Measurements from ENCODE around the gene UBTD1. TPM values are rescaled to one million over a fixed set of nuclear protein-coding genes. Genes with fewer than 3 reads are reported as not detected.

The UBTD1 gene
- total RNA-seq, 1 experiment from 2014 or later = 19.0 TPM

DNA sequence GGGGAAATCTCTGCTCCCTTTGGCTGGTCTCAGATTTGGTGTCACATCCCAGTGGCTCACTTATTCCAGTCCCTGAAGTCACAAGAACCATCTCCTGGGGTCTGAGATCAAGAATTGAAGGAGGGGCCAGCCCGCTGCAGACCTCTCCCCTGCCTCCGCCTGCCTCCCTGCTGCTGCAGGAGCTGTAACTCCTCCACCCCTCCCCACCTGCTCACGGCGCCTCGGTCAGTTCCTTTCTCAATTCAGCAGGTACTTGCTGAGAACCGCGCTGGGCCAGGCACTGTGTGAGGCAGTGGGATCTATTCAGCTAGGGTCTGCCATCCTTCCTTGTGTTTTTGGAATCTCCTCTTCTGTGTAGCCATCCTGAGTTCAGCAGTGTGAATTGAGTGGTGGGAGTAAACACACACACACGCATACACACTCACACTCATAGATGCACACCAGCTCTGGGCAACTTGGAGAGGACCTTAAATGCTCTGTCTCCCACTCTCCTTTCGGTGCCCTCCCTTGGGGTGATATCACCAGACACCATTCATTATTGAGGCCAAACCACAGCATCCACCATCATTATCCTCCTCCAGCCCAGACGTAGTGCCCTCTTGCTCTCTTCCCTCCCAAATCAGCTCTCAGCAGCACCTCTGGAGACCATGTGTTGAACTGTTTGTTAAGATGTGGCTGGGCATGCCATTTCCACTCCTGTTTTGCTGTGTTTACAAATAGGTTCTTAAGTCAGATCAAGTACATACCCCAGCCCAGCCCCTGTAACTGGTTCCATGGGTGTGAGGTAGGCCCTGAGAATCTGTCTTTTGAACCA is 51.8 kb downstream of the UBTD1 start:
- H3K56ac ChIP-seq (ENCODE audit: insufficient read length, low read depth, low read length) = no peak overlapping the region
- H4K20me1 ChIP-seq (ENCODE audit: control insufficient read depth, insufficient read depth, insufficient read length) = no peaks in the 10 kb centered on the region
- peak overlapping the region; percentile 1 for H4K5ac ChIP-seq (ENCODE audit: insufficient read length, low read depth, low read length)
- H4K91ac ChIP-seq (ENCODE audit: insufficient read length, low read depth, low read length) = no peak overlapping the region
- peak overlapping the region; percentile 7 for H3K4me2 ChIP-seq (ENCODE audit: insufficient read depth, insufficient read length, low read length)
- WGBS (ENCODE audit: extremely low coverage, insufficient read length, low lambda C conversion rate) = no CpG with 5 or more reads among the region's 10 CpGs
- Mint-ChIP-seq H3K27ac (peak overlapping the region in 2 of 3 experiments; percentile 66 to 87; a peak in 5 of 7 replicates), H3K27me3 (ENCODE audit: low read depth) (no peaks in the 10 kb centered on the region), H3K36me3 (ENCODE audit: insufficient read depth in 1 of 3, low read depth in 3 of 3) (peaks cover 2 to 8% (median 4%) of the 10 kb centered on the region in 3 experiments; a peak in 5 of 7 replicates), H3K4me3 (peak overlapping the region in 1 of 2 experiments; percentile 14; a peak in 1 of 5 replicates), H3K9me3 (peaks cover 0 to 3% of the 10 kb centered on the region in 2 experiments; a peak in 2 of 5 replicates), H3K4me1 (peaks cover 31 to 43% of the 10 kb centered on the region in 2 experiments)
- no peak overlapping the region for H3K23ac ChIP-seq (ENCODE audit: insufficient read length, low read depth, low read length)
- 0 out of 2 replicates have a peak overlapping the region, but pooled peaks have one; percentile 36 for H3K14ac ChIP-seq (ENCODE audit: insufficient read depth, low read length)
- H3K18ac ChIP-seq (ENCODE audit: insufficient read length, low read depth, low read length) = peak overlapping the region; percentile 13
- no peak overlapping the region for H2BK120ac ChIP-seq (ENCODE audit: low read depth, low read length, poor library complexity, severe bottlenecking)
- H3K27me3 ChIP-seq (ENCODE audit: insufficient read depth, low read length) = no peaks in the 10 kb centered on the region
- H2BK15ac ChIP-seq (ENCODE audit: low read depth, low read length) = no peak overlapping the region
- H4K8ac ChIP-seq (replicated peaks; ENCODE audit: insufficient read length, low read depth, low read length) = no peak overlapping the region
- peak; percentile 76 for DNase-seq
- no peak overlapping the region for H2AK5ac ChIP-seq (ENCODE audit: insufficient read length, low read length)
- H2BK12ac ChIP-seq (ENCODE audit: insufficient read length, low read depth, low read length) = no peak overlapping the region
- H2BK5ac ChIP-seq (ENCODE audit: insufficient read length, low read length) = no peak overlapping the region
- no peaks in the 10 kb centered on the region for H3K79me1 ChIP-seq (ENCODE audit: insufficient read depth, low read depth, low read length, poor library complexity, severe bottlenecking)
- H3K9ac ChIP-seq (ENCODE audit: extremely low read depth, insufficient read length, low read length) = no peak overlapping the region
- TF ChIP-seq, protein P1, sequence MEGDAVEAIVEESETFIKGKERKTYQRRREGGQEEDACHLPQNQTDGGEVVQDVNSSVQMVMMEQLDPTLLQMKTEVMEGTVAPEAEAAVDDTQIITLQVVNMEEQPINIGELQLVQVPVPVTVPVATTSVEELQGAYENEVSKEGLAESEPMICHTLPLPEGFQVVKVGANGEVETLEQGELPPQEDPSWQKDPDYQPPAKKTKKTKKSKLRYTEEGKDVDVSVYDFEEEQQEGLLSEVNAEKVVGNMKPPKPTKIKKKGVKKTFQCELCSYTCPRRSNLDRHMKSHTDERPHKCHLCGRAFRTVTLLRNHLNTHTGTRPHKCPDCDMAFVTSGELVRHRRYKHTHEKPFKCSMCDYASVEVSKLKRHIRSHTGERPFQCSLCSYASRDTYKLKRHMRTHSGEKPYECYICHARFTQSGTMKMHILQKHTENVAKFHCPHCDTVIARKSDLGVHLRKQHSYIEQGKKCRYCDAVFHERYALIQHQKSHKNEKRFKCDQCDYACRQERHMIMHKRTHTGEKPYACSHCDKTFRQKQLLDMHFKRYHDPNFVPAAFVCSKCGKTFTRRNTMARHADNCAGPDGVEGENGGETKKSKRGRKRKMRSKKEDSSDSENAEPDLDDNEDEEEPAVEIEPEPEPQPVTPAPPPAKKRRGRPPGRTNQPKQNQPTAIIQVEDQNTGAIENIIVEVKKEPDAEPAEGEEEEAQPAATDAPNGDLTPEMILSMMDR (conservative IDR thresholded peaks at IDR 0.05) = no peak; the same call in 2 of the 3 replicates
- H3K4me1 ChIP-seq (ENCODE audit: insufficient read depth, low read length) = peaks cover 6% of the 10 kb centered on the region; the same call in 1 of the 2 replicates
- no peaks in the 10 kb centered on the region for H3K23me2 ChIP-seq (ENCODE audit: insufficient read length, low read depth, low read length, poor library complexity, severe bottlenecking)
- H3K79me2 ChIP-seq (ENCODE audit: insufficient read depth, low read length) = no peaks in the 10 kb centered on the region; the same call in 1 of the 2 replicates
- H2BK20ac ChIP-seq (ENCODE audit: low read depth, low read length, poor library complexity, severe bottlenecking) = no peak overlapping the region
- no peak overlapping the region for H3K4ac ChIP-seq (ENCODE audit: low read depth, low read length)
- H3T11ph ChIP-seq (ENCODE audit: low read length) = no peak overlapping the region
- no peaks in the 10 kb centered on the region for H3K9me3 ChIP-seq (ENCODE audit: control insufficient read depth, low read depth, low read length)
- no peak overlapping the region for H3K27ac ChIP-seq (ENCODE audit: insufficient read length, low read depth, low read length)
- H2AFZ ChIP-seq (ENCODE audit: low read length) = no peak overlapping the region
